ENCODE data around the gene PLPP7.

Gene PLPP7

GRCh38 chr9:131282688-131283422 is 6.7 kb upstream of the PLPP7 start:
- no peak for DNase-seq

DNA sequence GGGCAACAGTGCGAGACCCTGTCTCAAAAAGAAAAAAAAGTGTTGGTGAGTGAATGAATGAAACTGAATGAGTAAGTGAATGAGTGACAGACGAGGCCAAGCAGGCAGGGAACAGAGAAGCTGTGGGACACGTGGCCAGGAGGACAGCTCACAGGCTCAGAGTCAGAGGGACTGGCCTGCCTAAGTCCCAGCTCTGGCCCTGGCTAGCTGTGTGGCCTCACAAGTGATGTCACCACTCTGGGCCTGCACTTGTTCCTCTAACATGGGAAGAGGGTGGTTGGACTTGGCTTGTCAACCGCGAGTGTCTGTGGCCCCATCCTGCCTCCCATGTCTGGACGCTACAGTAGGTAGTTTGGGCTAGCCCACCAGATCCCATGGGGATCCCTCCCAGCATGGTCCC is 4.7 kb upstream of the PLPP7 start:
- no peak for DNase-seq

GRCh38 chr9:131287359-131287758 is 2.2 kb upstream of the PLPP7 start:
- DNase-seq: no peak

DNA sequence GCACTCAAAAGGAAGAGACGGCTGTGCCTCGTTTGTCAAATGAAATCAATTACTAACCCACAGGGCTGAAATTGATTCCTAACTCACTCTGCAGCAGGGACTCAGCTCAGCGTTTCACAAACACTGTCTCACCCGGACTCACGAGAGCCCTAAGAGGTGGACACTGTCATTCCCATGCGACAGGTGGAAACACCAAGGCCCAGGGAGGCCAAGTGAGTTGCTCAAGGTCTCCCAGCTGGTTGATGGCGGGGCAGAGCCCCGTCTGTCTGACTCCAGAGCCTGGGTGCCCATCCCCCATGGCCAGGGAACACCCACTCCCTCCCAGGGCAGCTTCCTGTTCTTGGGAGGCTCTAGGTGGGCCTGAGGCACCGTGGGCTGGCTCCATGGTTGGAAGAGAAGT is 1.3 kb upstream of the PLPP7 start:
- DNase-seq: no peak

DNA sequence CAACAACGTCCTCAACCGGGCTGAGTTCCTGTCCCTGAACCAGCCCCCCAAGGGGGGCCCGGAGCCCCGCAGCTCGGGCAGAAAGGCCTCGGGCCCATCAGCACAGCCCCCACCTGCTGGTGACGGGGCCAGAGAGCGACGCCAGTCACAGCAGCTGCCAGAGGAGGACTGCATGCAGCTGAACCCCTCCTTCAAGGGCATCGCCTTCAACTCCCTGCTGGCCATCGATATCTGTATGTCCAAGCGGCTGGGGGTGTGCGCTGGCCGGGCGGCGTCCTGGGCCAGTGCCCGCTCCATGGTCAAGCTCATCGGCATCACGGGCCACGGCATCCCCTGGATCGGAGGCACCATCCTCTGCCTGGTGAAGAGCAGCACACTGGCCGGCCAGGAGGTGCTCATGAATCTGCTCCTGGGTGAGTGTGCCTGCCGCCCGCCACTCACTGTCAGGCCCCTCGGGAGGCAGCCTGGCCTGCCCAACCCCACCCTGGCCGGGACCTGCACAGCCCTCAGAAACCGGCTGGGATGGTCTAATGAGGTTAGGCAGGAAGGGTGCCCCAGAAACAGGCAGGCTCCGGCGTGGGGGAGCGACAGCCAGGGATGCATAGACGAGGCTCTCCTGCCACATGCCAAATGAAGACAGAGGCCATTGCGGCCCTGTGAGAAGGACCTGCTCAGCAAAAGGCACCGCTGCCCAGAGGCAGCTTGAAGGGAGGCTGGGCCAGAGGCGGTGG is 678 bp downstream of the PLPP7 start:
- DNase-seq: no peak

GRCh38 chr9:131290767-131291370 is 1.3 kb downstream of the PLPP7 start:
- no peak for DNase-seq

- no peak for DNase-seq
These were observed 2.3 kb downstream of the PLPP7 start for GRCh38 chr9:131291795-131292315.

DNA sequence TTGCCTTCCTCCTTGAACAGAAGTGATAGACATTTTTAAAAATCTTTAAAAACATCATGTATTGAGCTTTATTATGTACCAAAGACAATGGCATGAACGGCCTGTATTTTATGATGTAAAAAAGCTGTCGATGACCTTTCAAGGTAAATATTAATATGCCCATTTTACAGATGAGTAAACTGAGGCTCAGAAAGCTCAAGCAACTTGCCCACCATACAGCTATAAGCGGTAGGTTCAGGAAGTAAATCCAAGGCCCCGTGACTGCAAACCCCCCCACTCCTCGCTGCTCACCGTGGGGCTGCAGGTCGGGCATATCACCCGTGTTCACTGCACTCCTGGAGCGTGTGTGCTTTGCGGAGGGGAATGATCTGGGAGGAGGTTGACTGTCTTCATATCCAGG is 3.4 kb downstream of the PLPP7 start:
- DNase-seq: no peak

GRCh38 chr9:131296460-131296859 is 6.9 kb downstream of the PLPP7 start:
- no peak for DNase-seq

DNA sequence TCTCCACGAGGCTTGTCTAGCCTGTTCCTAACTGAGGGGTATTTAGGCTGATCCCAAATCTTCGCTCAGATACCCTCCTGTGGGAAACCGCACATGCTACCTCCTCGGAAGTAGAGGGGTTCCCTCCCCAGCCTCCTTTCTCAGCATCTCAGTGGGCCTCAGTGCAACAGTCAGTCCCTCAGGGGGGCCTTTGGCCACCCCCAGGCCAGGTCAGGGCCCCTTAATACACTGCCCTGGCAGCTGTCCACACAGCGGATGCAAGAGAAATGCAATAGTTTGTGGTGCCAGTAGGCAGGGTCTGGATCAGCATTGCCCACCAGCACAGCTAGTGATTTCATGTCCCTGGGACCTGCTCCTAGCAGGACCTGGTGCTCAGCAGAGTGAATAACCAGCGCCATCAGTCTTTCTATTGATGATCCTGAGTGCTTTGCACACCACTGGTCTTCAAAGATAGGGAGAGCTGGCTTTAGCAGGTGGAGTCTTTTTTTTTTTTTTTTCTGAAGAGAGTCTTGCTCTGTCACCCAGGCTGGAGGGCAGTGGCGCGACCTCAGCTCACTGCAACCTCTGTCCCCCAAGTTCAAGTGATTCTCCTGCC is 7.5 kb downstream of the PLPP7 start:
- DNase-seq: no peak

DNA sequence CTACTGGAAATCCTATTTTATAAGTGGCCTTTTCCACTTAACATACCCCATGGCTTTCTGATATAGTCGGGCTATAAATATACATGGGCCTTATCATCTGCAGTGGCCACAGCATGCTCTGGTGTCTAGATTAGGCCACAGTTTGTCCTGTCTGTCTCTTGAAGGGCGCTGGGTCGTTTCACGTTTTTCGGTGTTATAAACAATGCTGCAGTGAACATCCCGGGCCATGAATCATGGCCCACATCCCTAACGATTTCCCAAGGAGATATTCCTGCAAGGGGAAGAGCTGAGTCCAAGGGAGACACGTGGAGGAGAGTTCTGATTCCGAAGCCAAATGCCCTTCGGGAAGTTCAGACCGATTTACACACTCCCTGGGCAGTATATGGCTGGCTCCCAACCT is 8.4 kb downstream of the PLPP7 start:
- DNase-seq: no peak

DNA sequence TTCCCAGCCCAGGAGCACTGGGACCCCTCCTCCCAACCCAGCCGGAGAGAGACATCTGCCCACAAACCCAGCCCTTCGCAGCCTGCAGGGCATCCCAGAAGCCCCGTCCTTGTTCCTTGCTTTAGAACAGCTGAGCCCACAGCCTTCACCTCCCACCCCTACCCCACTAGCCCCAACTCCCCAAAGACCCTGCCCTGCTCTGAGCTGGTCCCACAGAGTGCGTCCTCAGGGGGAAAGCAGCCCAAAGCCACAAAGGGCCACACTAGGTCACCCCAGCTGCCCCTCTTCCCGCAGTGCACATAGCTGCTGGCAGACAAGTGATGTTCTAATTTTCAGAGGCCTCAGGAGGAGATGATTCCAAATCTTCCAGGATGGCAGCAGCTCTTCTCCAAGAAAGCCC is 8.8 kb downstream of the PLPP7 start:
- no peak for DNase-seq

GRCh38 chr9:131298816-131299215 is 9.3 kb downstream of the PLPP7 start:
- no peak for DNase-seq

GRCh38 chr9:131299346-131299960 is 9.9 kb downstream of the PLPP7 start:
- no peak for DNase-seq

DNA sequence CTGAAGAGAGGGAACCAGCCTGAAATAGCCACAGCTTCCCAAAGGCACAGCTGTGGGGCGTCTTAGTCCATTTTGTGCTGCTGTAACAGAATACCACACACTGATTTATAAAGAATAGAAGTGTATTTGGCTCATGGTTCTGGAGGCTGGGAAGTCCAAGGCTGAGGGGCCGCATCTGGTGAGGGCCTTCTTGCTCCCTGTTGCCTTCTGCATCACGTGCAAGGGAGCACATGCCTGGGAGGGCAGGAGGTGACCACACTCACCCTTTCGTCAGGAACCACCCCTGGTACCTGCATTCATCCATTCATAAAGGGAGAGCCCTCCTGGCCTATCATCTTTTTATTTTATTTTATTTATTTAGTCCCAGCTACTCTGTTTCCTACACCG is 10.4 kb downstream of the PLPP7 start:
- no peak for DNase-seq

- DNase-seq: no peak
These were observed 10.9 kb downstream of the PLPP7 start for GRCh38 chr9:131300444-131300843.

DNA sequence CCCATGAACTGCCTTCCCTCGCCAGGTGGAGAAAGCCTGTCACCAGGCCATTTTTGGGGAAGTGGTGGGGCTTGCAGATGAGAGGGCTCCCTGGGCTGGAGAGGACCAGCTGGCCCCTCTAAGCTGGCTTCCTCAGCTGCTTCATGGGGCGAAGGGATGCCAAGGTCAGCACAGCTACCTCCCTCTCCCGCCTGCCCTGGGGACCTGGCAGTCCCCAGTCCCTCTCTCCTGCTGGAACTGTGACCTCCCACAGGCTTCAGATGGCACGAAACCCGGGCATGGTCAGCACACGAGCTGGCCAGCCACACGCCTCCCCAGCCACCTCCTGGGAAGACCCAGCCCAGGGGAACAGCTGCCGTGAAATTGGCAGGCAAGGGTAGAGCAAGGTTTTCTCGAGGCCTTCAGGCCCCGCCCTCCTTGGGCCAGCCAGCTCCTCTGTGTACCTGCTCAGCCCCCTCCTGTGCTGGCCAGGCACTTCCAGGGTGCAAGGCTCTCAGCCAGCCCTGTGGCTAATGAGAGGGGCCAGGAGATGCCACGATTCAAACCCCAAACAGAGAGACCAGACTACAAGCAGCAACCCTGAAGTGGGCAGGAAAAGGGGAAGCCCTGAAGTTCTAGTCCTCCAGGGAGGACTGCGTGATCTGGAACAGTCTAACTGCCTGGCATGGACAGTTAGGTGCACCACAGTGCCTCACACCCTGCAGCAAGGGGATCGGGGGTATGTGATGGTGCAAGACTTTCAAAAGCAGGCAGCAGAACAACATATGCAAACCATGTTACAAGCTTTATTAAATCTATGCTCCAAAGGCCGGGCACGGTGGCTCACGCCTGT is 12.9 kb downstream of the PLPP7 start:
- no peak for DNase-seq

- no peak for DNase-seq
These were observed 14.1 kb downstream of the PLPP7 start for GRCh38 chr9:131303381-131304321.

DNA sequence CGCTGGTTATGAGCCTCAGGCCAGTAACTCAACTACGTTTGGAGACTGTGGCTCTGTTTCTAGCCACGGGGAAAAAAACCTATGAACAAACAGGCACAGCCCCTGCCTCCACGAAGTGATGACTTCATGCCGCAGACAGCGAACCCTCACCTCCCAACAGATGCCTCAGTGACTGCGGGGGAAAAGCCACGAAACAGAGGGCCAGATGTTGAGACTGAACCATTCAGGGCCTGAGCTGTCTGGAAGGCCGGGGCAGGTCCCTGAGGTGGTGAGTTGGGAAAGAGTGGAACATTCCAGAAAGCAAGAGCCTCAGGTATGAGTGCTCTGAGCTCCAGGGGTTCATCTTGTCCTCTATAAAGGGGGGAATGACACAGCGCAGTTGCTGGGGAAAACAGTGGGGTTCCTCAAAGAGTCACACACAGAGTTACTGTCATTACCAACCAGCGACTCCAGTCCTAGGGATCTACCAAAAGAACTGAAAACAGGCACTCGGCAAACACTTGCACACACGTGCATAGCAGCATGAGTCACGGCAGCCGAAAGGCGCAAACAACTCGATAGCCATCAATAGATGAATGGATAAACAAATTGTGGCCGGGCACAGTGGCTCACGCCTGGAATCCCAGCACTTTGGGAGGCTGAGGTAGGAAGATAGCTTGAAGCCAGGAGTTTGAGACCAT is 15.3 kb downstream of the PLPP7 start:
- no peak for DNase-seq

GRCh38 chr9:131306397-131307004 is 17.0 kb downstream of the PLPP7 start:
- DNase-seq: no peak
